NB4 (cell line): ENCODE data around the gene ZNF512B.

ENCODE experiments used
- MYC ChIP-seq: IDR thresholded peaks from 2 replicates; pipeline ENCODE4 v1.6.1; 2011; ENCODE audit warnings: low read depth, low read length
- POLR2A ChIP-seq: IDR thresholded peaks from 2 replicates; pipeline ENCODE4 v1.6.1; 2011; ENCODE audit warnings: mild to moderate bottlenecking; ENCODE audit not compliant: insufficient read length; ENCODE audit errors: extremely low read depth
- TF ChIP-seq, protein P1 (sequence below): IDR thresholded peaks from one replicate; pipeline ENCODE4 v1.5.1; 2012; ENCODE audit warnings: low read depth, low read length

DNA sequence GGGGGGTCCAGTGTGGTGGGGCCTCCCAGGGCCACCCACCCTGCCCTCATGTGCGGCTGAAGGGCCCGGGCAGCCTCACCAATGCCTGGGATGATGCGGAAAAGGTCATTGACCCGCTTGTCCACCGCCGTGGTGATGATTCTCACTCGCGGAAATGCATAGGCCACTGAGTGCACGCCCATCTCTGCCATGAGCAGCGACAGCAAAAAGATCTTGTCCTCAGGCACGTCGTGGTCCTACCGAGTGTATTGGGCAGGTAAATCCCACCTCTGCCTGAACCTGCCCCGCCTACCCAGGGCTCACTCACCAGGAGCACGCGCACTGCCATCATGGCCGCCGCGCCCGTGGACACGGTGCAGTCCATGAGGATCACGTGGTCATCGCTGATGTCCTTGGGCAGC lies 29.7 kb downstream of the ZNF512B start:
- TF ChIP-seq, protein P1, sequence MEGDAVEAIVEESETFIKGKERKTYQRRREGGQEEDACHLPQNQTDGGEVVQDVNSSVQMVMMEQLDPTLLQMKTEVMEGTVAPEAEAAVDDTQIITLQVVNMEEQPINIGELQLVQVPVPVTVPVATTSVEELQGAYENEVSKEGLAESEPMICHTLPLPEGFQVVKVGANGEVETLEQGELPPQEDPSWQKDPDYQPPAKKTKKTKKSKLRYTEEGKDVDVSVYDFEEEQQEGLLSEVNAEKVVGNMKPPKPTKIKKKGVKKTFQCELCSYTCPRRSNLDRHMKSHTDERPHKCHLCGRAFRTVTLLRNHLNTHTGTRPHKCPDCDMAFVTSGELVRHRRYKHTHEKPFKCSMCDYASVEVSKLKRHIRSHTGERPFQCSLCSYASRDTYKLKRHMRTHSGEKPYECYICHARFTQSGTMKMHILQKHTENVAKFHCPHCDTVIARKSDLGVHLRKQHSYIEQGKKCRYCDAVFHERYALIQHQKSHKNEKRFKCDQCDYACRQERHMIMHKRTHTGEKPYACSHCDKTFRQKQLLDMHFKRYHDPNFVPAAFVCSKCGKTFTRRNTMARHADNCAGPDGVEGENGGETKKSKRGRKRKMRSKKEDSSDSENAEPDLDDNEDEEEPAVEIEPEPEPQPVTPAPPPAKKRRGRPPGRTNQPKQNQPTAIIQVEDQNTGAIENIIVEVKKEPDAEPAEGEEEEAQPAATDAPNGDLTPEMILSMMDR, result no peak
- no peak for TF ChIP-seq POLR2A
- TF ChIP-seq MYC, result no peak
